Measurements from ENCODE around the gene POPDC3.

POPDC3 gene

GRCh38 chr6:105192707-105193465 is 13.1 kb upstream of the POPDC3 start:
- no peak overlapping the region for H3K4me2 ChIP-seq (ENCODE audit: low read length)
- H3K79me2 ChIP-seq: no peaks in the 10 kb centered on the region
- H3K9me3 ChIP-seq (ENCODE audit: control insufficient read depth, low read length): peaks cover 4% of the 10 kb centered on the region
- no peak overlapping the region for H3K9ac ChIP-seq
- no peaks in the 10 kb centered on the region for H3K27me3 ChIP-seq (ENCODE audit: control insufficient read depth, insufficient read depth, low read length)
- H3K36me3 ChIP-seq (ENCODE audit: control insufficient read depth, insufficient read depth, low read length): no peaks in the 10 kb centered on the region
- no peak overlapping the region for H3K4me3 ChIP-seq (ENCODE audit: low read depth, low read length)
- TF ChIP-seq CTCF (IDR thresholded peaks at IDR 0.05): no peak
- H3K4me1 ChIP-seq: no peaks in the 10 kb centered on the region
- no peak overlapping the region for H2AFZ ChIP-seq
- H3K27ac ChIP-seq: no peak overlapping the region

- Histone ChIP-seq H3K9ac (no peak overlapping the region), H2AFZ (no peak overlapping the region), H3K79me2 (no peaks in the 10 kb centered on the region), H3K9me3 (ENCODE audit: control insufficient read depth, low read length) (no peaks in the 10 kb centered on the region), H3K27ac (no peak overlapping the region), H3K4me2 (ENCODE audit: low read length) (no peak overlapping the region), H3K4me1 (no peaks in the 10 kb centered on the region), H3K27me3 (ENCODE audit: control insufficient read depth, insufficient read depth, low read length) (no peaks in the 10 kb centered on the region), H3K4me3 (ENCODE audit: low read depth, low read length) (no peak overlapping the region), H3K36me3 (ENCODE audit: control insufficient read depth, insufficient read depth, low read length) (no peaks in the 10 kb centered on the region)
- TF ChIP-seq CTCF (IDR thresholded peaks at IDR 0.05): no peak
Observed at GRCh38 chr6:105191351-105191750, 11.5 kb upstream of the POPDC3 start.

- no peaks in the 10 kb centered on the region for H3K4me1 ChIP-seq
- no peak overlapping the region for H3K9ac ChIP-seq
- H3K4me2 ChIP-seq (ENCODE audit: low read length): no peak overlapping the region
- H3K27ac ChIP-seq: no peak overlapping the region
- H3K79me2 ChIP-seq: no peaks in the 10 kb centered on the region
- H2AFZ ChIP-seq: no peak overlapping the region
- H3K4me3 ChIP-seq (ENCODE audit: low read depth, low read length): no peak overlapping the region
- H3K36me3 ChIP-seq (ENCODE audit: control insufficient read depth, insufficient read depth, low read length): no peaks in the 10 kb centered on the region
- TF ChIP-seq CTCF (IDR thresholded peaks at IDR 0.05): no peak
- H3K9me3 ChIP-seq (ENCODE audit: control insufficient read depth, low read length): no peaks in the 10 kb centered on the region
- no peaks in the 10 kb centered on the region for H3K27me3 ChIP-seq (ENCODE audit: control insufficient read depth, insufficient read depth, low read length)
Observed at GRCh38 chr6:105189026-105189820, 9.4 kb upstream of the POPDC3 start.

GRCh38 chr6:105188251-105188650 is 8.4 kb upstream of the POPDC3 start:
- no peaks in the 10 kb centered on the region for H3K4me1 ChIP-seq
- no peaks in the 10 kb centered on the region for H3K79me2 ChIP-seq
- TF ChIP-seq CTCF (IDR thresholded peaks at IDR 0.05): no peak
- no peak overlapping the region for H3K4me2 ChIP-seq (ENCODE audit: low read length)
- no peak overlapping the region for H3K4me3 ChIP-seq (ENCODE audit: low read depth, low read length)
- no peak overlapping the region for H2AFZ ChIP-seq
- H3K36me3 ChIP-seq (ENCODE audit: control insufficient read depth, insufficient read depth, low read length): no peaks in the 10 kb centered on the region
- no peaks in the 10 kb centered on the region for H3K27me3 ChIP-seq (ENCODE audit: control insufficient read depth, insufficient read depth, low read length)
- H3K9me3 ChIP-seq (ENCODE audit: control insufficient read depth, low read length): no peaks in the 10 kb centered on the region
- no peak overlapping the region for H3K9ac ChIP-seq
- no peak overlapping the region for H3K27ac ChIP-seq

Measured in parathyroid adenoma (tissue), 2 donors.